ENCODE data around the gene STEAP4. TPM values are rescaled to one million over a fixed set of nuclear protein-coding genes. Genes with fewer than 3 reads are reported as not detected.

Gene STEAP4
- total RNA-seq, 1 donor from 2014 or later: 2.3 TPM

DNA sequence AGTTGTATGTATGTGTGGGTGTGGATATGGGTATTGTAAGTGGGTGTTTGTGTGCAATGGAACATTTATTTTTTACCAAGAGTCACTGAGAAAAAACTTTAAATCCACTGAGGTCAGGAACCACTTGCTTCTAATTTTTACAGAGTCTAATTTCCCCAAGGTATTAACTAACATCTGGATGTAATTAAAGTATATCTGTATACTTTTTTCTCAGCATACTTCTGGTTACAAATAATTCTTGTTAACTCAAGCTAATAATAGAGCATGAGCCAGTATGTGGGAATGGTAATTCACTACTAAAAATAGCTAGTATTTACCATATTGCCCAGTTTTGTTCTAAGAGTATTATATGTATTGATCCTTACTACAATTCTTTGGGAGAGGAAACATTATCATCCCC lies 24.6 kb upstream of the STEAP4 start:
- Histone ChIP-seq H3K4me3 (ENCODE audit: low read depth, low read length) (no peak overlapping the region), H3K36me3 (ENCODE audit: control insufficient read depth, insufficient read depth, low read length) (no peaks in the 10 kb centered on the region), H3K27me3 (ENCODE audit: control insufficient read depth, insufficient read depth, low read length) (no peaks in the 10 kb centered on the region)
- DNase-seq (ENCODE audit: low read depth): no peak
- TF ChIP-seq, protein P1, sequence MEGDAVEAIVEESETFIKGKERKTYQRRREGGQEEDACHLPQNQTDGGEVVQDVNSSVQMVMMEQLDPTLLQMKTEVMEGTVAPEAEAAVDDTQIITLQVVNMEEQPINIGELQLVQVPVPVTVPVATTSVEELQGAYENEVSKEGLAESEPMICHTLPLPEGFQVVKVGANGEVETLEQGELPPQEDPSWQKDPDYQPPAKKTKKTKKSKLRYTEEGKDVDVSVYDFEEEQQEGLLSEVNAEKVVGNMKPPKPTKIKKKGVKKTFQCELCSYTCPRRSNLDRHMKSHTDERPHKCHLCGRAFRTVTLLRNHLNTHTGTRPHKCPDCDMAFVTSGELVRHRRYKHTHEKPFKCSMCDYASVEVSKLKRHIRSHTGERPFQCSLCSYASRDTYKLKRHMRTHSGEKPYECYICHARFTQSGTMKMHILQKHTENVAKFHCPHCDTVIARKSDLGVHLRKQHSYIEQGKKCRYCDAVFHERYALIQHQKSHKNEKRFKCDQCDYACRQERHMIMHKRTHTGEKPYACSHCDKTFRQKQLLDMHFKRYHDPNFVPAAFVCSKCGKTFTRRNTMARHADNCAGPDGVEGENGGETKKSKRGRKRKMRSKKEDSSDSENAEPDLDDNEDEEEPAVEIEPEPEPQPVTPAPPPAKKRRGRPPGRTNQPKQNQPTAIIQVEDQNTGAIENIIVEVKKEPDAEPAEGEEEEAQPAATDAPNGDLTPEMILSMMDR (IDR thresholded peaks at IDR 0.05; ENCODE audit: insufficient read depth, low read length, poor library complexity, severe bottlenecking): no peak

DNA sequence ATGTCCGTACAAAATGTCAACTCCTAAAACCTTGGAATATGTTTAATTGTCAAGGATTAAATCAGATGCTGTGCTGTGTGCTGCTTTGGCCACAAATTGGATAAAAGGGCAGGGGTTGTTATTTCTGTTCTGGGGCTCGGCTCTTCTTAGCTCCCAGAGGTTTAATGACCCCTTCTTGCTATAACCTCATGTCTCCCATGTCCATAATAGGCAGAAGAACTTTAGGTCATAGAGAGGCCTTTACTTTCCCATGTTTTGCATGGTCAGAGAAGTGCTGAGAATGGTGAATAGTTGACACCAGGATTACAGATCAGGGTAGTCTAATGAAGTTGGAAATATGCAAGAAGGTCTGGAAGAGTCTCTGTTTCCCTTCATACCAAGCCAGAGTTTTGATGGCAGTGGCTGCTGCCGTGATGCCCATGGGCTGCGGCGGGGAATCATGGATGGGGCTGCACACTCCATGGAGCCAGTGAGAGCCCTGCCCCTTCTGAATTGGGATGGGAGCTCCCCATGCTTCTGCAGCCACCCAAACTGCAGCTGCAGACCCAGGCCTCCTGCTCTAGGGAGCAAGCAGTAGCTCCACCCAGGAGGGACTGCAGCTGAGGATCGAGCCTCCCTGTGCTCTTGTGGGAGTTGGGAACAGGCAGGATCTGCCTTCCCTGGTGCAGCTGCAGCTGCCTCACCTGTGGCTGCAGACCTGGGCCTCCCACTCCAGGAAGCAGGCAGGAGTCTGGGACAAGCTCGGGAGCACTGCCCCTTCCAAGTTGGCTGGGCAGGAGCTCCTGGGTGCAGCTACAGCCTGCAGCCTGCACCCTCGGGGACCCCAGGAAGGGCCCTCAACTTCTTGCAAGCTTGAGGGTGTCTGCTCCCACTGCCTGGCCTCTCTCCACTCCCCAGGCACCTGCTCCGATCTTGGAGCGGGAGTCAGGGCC lies 23.1 kb upstream of the STEAP4 start:
- TF ChIP-seq, protein P1 (IDR thresholded peaks at IDR 0.05; ENCODE audit: insufficient read depth, low read length, poor library complexity, severe bottlenecking): no peak
- no peak for DNase-seq (ENCODE audit: low read depth)
- no peaks in the 10 kb centered on the region for H3K36me3 ChIP-seq (ENCODE audit: control insufficient read depth, insufficient read depth, low read length)
- H3K4me3 ChIP-seq (ENCODE audit: low read depth, low read length): no peak overlapping the region
- H3K27me3 ChIP-seq (ENCODE audit: control insufficient read depth, insufficient read depth, low read length): no peaks in the 10 kb centered on the region

DNA sequence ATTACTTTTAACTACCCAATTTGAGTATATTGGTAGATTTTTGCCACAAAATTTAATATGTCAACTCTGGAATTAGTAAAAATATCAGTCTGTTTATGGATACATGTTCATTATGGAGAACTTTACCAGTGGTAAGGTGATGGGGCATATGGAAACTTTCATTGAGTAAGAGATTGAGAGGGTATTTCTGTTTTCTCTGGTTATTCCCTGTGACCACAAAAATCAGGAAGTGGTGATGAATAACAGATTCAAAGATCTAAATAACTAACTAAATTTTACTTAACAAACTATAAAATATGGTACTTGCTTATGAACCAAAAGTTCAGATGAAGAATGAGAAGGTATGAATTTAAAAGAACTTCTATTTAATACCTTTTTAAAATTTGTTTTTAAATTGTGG lies 22.1 kb upstream of the STEAP4 start:
- no peak overlapping the region for H3K4me3 ChIP-seq (ENCODE audit: low read depth, low read length)
- DNase-seq (ENCODE audit: low read depth): no peak
- H3K27me3 ChIP-seq (ENCODE audit: control insufficient read depth, insufficient read depth, low read length): no peaks in the 10 kb centered on the region
- H3K36me3 ChIP-seq (ENCODE audit: control insufficient read depth, insufficient read depth, low read length): no peaks in the 10 kb centered on the region
- TF ChIP-seq, protein P1 (IDR thresholded peaks at IDR 0.05; ENCODE audit: insufficient read depth, low read length, poor library complexity, severe bottlenecking): no peak

DNA sequence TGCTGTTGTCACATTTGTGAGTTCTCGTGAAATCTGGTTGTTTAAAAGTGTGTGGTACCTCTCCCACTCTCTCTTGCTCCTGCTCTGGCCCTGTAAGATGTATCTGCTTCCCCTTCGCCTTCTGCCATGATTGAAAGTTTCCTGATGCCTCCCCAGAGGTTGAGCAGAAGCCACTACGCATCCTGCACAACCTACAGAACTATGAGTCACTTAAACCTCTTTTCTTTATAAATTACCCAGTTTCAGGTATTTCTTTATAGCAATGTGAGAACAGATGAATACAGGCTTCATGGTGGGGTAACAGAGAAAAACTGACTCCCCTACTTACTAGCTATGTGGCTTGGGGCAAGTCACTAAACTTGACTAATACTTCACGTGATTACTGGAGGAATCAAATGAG lies 18.0 kb upstream of the STEAP4 start:
- Histone ChIP-seq H3K36me3 (ENCODE audit: control insufficient read depth, insufficient read depth, low read length) (no peaks in the 10 kb centered on the region), H3K27me3 (ENCODE audit: control insufficient read depth, insufficient read depth, low read length) (no peaks in the 10 kb centered on the region), H3K4me3 (ENCODE audit: low read depth, low read length) (no peak overlapping the region)
- TF ChIP-seq, protein P1 (IDR thresholded peaks at IDR 0.05; ENCODE audit: insufficient read depth, low read length, poor library complexity, severe bottlenecking): no peak
- no peak for DNase-seq (ENCODE audit: low read depth)

DNA sequence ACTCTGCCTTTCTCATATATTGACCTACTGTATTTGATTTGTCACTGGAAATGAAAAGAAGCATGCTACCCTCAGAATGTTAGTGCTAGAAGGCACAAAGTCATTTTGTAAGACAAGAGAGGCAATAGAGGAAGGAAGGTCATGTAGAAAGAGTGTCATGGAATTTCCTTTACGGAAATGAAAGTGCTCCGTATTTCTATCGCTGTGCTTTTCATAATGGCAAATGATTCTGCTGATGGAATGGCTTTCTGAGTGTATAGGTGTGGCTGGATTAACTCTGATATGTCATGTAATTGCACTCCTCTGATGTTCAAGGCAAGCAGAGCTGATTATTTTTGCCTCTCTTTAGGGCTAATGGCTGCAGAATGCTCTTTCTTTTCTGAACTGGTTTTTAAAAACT lies 15.5 kb upstream of the STEAP4 start:
- TF ChIP-seq, protein P1 (IDR thresholded peaks at IDR 0.05; ENCODE audit: insufficient read depth, low read length, poor library complexity, severe bottlenecking): no peak
- H3K4me3 ChIP-seq (ENCODE audit: low read depth, low read length): no peak overlapping the region
- no peak for DNase-seq (ENCODE audit: low read depth)
- no peaks in the 10 kb centered on the region for H3K27me3 ChIP-seq (ENCODE audit: control insufficient read depth, insufficient read depth, low read length)
- no peaks in the 10 kb centered on the region for H3K36me3 ChIP-seq (ENCODE audit: control insufficient read depth, insufficient read depth, low read length)

All from kidney epithelial cell (primary cell).